ENCODE data around the gene ASB9.
"Not testable (repeated sequence)": the region's sequence is repeated elsewhere in the genome, so short reads cannot be mapped to it uniquely, and the experiment has no call there.

ASB9 gene

GRCh38 chrX:15241301-15241700 is 28.6 kb downstream of the ASB9 start:
- DNase-seq (ENCODE audit: low spot score) = no peak

- no peak for DNase-seq (ENCODE audit: low spot score)
These were observed 29.5 kb downstream of the ASB9 start for GRCh38 chrX:15240414-15240813.

GRCh38 chrX:15236146-15236545 is 33.7 kb downstream of the ASB9 start:
- DNase-seq (ENCODE audit: low spot score) = no peak

GRCh38 chrX:15235001-15235400 is 34.9 kb downstream of the ASB9 start:
- no peak for DNase-seq (ENCODE audit: low spot score)

GRCh38 chrX:15233416-15234015 is 36.4 kb downstream of the ASB9 start:
- DNase-seq (ENCODE audit: low spot score) = no peak

- DNase-seq (ENCODE audit: low spot score) = no peak
These were observed 45.1 kb downstream of the ASB9 start for GRCh38 chrX:15224747-15225146.

GRCh38 chrX:15221321-15221720 is 48.6 kb downstream of the ASB9 start:
- DNase-seq (ENCODE audit: low spot score) = no peak

GRCh38 chrX:15217161-15217560 is 52.7 kb downstream of the ASB9 start:
- DNase-seq (ENCODE audit: low spot score) = no peak

- no peak for DNase-seq (ENCODE audit: low spot score)
These were observed 53.6 kb downstream of the ASB9 start for GRCh38 chrX:15216280-15216679.

- no peak for DNase-seq (ENCODE audit: low spot score)
These were observed 54.5 kb downstream of the ASB9 start for GRCh38 chrX:15215366-15215765.

GRCh38 chrX:15214588-15214987 is 55.3 kb downstream of the ASB9 start:
- DNase-seq (ENCODE audit: low spot score) = no peak

GRCh38 chrX:15209096-15209495 is 60.8 kb downstream of the ASB9 start:
- no peak for DNase-seq (ENCODE audit: low spot score)

GRCh38 chrX:15207994-15208393 is 61.9 kb downstream of the ASB9 start:
- no peak for DNase-seq (ENCODE audit: low spot score)

- DNase-seq (ENCODE audit: low spot score) = no peak
These were observed 62.5 kb downstream of the ASB9 start for GRCh38 chrX:15207384-15207783.

GRCh38 chrX:15206306-15206705 is 63.6 kb downstream of the ASB9 start:
- DNase-seq (ENCODE audit: low spot score) = no peak

- DNase-seq (ENCODE audit: low spot score) = no peak
These were observed 65.6 kb downstream of the ASB9 start for GRCh38 chrX:15204130-15204751.

GRCh38 chrX:15203694-15204093 is 66.2 kb downstream of the ASB9 start:
- DNase-seq (ENCODE audit: low spot score) = no peak

GRCh38 chrX:15202454-15203177 is 67.3 kb downstream of the ASB9 start:
- DNase-seq (ENCODE audit: low spot score) = no peak

GRCh38 chrX:15200871-15201270 is 69.0 kb downstream of the ASB9 start:
- DNase-seq (ENCODE audit: low spot score) = no peak

GRCh38 chrX:15198608-15199202 is 71.2 kb downstream of the ASB9 start:
- not testable (repeated sequence) for DNase-seq (ENCODE audit: low spot score)

- DNase-seq (ENCODE audit: low spot score) = no peak
These were observed 75.7 kb downstream of the ASB9 start for GRCh38 chrX:15194146-15194545.
